NCI-H187 (cell line): ENCODE results near the gene PAXIP1.

ENCODE experiments used
- DNase-seq, 2 experiments: peaks; one replicate each; lab custom pipeline; 2025; lab: John Stamatoyannopoulos, UW

The PAXIP1 gene

GRCh38 chr7:154912871-154913637 is 89.9 kb downstream of the PAXIP1 start:
- DNase-seq = no peak

GRCh38 chr7:154911862-154912455 is 91.0 kb downstream of the PAXIP1 start:
- no peak for DNase-seq

- no peak for DNase-seq
These were observed 91.5 kb downstream of the PAXIP1 start for GRCh38 chr7:154911411-154911810.

- DNase-seq = no peak
These were observed 91.9 kb downstream of the PAXIP1 start for GRCh38 chr7:154910977-154911376.

- DNase-seq = no peak
These were observed 92.8 kb downstream of the PAXIP1 start for GRCh38 chr7:154910125-154910524.

GRCh38 chr7:154909241-154910105 is 93.5 kb downstream of the PAXIP1 start:
- DNase-seq = no peak

GRCh38 chr7:154907651-154908620 is 95.0 kb downstream of the PAXIP1 start:
- DNase-seq = no peak

GRCh38 chr7:154906736-154907355 is 96.1 kb downstream of the PAXIP1 start:
- no peak for DNase-seq

- DNase-seq = no peak
These were observed 96.7 kb downstream of the PAXIP1 start for GRCh38 chr7:154906201-154906600.

- no peak for DNase-seq
These were observed 97.3 kb downstream of the PAXIP1 start for GRCh38 chr7:154905615-154906014.

- no peak for DNase-seq
These were observed 97.8 kb downstream of the PAXIP1 start for GRCh38 chr7:154905146-154905545.

- DNase-seq = no peak
These were observed 99.7 kb downstream of the PAXIP1 start for GRCh38 chr7:154903083-154903731.

GRCh38 chr7:154902600-154903082 is 100.3 kb downstream of the PAXIP1 start:
- DNase-seq = no peak

GRCh38 chr7:154899862-154900261 is 103.1 kb downstream of the PAXIP1 start:
- no peak for DNase-seq

- DNase-seq = no peak
These were observed 103.7 kb downstream of the PAXIP1 start for GRCh38 chr7:154898973-154899855.

- no peak for DNase-seq
These were observed 106.8 kb downstream of the PAXIP1 start for GRCh38 chr7:154896076-154896475.
